GM10248 (cell line): ENCODE measurements around the gene ANKS3.

Experiments
- CTCF ChIA-PET: fragments of 300-600 bp; sonication (Branson Sonifier 250); formaldehyde crosslinking; extraction: SDS; loops from one replicate; lab custom pipeline; 2021; ENCODE audit warnings: antibody characterized with exemption; lab: Yijun Ruan, JAX
- POLR2A ChIA-PET: fragments of 350-650 bp; sonication (Branson Sonifier 250); formaldehyde crosslinking; extraction: SDS; loops from one replicate; lab custom pipeline; 2020; ENCODE audit warnings: antibody characterized with exemption; lab: Yijun Ruan, JAX
- DNase-seq: peaks from one replicate; pipeline ENCODE4 v3.0.0; 2012; ENCODE audit errors: extremely low spot score
- TF ChIP-seq, protein P1 (sequence below): IDR thresholded peaks from 2 replicates; pipeline ENCODE4 v1.5.1; 2012; ENCODE audit warnings: mild to moderate bottlenecking, low read depth; ENCODE audit errors: extremely low read depth, missing control alignments, control extremely low read depth

The ANKS3 gene

DNA sequence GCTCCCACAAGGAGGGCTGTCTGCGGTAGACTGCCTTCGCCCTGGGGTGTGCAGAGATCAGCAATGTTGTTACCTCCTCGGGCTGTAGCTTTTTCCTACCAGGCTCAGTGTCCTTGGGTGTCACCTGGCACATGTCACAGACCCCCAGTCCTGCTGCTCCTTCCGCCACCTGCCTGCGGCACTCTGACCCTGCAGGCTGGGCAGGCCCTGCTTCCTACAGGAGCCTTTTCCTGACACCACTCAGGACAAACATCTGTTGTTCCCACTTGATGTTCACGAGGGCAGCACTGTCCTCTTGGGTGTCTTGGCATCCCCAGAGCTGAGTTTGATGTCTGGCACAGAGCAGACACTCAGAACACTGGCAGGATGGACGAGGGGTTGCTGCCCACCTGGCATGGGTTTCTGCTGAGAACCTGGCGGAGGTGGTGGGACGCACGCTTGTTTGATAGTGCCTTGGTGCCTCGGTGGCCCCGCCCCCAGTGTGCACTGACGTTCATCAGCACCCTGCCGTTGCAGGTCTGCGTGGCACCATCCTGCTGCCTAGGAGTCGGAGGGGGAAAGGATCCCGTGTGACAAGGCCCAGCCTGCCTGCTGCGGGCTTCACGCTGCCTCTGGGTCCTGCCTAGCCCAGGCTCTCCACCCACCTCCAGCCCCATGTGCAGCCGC lies 67.4 kb downstream of the ANKS3 start:
- ChIA-PET POLR2A (no interaction called here), CTCF (no interaction called here)
- TF ChIP-seq, protein P1, sequence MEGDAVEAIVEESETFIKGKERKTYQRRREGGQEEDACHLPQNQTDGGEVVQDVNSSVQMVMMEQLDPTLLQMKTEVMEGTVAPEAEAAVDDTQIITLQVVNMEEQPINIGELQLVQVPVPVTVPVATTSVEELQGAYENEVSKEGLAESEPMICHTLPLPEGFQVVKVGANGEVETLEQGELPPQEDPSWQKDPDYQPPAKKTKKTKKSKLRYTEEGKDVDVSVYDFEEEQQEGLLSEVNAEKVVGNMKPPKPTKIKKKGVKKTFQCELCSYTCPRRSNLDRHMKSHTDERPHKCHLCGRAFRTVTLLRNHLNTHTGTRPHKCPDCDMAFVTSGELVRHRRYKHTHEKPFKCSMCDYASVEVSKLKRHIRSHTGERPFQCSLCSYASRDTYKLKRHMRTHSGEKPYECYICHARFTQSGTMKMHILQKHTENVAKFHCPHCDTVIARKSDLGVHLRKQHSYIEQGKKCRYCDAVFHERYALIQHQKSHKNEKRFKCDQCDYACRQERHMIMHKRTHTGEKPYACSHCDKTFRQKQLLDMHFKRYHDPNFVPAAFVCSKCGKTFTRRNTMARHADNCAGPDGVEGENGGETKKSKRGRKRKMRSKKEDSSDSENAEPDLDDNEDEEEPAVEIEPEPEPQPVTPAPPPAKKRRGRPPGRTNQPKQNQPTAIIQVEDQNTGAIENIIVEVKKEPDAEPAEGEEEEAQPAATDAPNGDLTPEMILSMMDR, result no peak
- no peak for DNase-seq

DNA sequence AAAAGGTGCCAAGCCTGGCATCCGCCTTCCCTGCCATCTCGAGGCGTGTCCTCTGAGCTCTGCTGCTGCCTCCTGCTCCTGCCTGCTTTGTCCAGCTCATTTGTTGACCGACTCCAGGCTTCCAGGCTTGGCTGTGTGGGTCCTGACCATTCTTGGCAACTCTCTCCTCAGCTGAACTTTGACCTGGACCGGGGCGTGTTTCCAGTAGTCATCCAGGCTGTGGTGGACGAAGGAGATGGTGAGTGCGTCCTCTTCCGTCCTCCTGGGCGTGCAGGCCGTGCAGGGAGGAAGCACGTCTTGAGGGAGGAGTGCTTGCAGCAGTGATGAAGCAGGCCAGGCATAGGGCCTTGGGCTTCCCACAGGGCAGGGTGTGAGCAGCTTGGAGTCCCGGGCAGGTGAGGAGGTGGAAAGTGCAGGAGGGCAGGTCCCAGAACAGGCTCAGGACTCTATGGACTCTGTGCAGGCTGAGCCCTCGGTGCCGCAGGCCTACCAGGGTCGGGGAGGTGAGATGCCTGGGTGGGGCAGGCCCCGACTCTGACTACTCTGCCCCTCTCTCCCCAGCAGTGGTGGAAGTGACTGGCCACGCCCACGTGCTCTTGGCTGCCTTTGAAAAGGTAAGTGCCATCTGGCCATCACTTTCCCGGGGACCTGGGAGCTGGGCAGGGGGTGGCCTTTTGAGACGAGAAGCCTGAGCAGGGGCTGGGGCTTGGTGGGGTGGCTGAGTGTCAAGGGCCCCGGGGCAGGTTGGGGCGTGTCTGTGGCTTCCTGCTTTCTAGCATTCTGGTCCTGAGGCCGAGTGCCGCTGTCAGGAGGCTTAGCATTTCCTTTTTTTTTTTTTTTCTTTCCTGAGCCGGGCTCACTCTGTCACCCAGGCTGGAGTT lies 69.3 kb downstream of the ANKS3 start:
- ChIA-PET CTCF (no interaction called here), POLR2A (no interaction called here)
- peak; percentile 65 for DNase-seq
- TF ChIP-seq, protein P1, result no peak

DNA sequence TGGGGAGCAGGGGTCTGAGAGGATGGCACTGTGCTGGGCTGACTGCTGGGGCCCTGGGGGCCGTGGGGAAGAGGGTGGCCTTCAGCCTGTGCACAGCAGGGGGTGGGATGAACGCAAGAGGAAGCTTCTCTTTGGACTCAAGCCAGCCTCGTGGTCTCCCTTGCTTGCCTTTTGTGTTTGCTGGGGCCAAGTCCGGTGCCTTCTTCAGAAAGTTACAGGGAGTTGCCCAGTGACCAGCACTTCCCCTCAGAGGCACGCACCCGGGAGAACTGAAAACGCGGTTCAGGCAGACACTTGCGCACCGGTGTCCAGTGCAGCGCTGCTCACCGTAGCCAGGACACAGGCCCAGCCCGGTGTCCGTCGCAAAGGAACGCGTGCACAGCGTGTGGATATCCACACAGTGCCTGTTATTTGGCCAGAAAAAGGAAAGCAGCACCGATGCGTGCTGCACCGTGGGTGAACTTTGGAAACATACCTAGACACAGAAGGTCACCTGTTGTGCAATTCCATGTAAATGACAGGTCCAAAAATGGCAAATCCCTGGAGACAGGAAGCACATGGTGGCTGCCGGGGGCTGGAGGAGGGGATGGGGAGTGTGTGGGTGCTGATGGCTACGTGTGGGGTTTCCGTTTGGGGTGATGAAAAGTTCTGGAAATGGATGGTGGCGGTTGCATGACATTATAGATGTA lies 70.2 kb downstream of the ANKS3 start:
- TF ChIP-seq, protein P1, result no peak
- ChIA-PET POLR2A (no interaction called here), CTCF (no interaction called here)
- no peak for DNase-seq

GRCh38 chr16:4663465-4663776 lies 70.7 kb downstream of the ANKS3 start:
- ChIA-PET POLR2A (no interaction called here), CTCF (no interaction called here)
- TF ChIP-seq, protein P1, result no peak
- no peak for DNase-seq

DNA sequence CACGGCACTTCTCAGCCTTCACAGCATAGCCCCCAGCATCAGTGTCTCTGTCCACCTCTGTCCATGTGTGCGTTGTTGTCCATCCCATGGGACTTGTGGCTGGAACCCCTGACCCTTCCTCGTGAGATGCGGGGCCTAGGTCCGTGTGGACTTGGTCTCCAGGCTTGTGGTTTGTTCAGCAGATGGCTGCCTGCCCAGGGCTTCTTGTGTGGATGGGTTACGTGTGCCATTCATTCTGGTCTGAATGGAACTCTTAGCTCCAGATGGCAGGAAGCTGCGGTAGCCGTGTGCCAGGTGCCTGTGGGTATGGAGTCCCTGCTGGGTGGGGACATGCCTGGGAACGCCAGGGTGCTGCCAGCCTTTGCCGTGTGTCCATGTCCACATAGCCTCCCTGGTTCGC lies 72.4 kb downstream of the ANKS3 start:
- DNase-seq, result no peak
- ChIA-PET POLR2A (no interaction called here), CTCF (interaction anchor here (0.7 to 1.4 kb wide), 3 partner anchors 10 to 295 kb away, joined by 3 to 4 read pairs (median 4); no protein-coding TSS in a partner anchor)
- TF ChIP-seq, protein P1, result no peak

DNA sequence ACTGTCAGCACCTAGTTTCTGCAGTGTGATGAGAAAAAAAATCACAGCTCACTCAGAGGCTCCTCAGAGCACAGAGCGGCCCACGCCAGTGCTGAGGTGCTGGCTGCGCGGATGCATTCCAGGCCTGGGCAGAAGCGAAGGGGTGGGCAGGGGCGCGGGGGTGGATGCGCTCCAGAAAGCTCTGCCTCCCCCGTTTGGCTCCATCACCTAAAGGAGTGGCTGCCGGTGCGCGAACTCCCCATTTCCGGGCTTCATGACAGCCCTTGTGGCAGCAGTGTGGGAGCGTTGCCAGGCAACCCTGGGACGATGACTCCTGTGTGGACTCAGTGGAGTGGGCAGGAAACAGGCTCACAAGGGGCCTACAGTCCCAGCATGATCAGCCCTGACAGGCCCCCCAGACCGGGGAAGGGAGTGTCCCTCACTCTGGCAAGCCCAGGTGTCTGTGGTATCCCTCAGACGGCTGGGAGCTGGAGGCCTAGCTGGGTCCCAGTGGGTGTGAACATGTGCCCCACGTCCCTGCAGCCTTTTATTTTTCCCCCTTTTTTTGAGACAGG lies 73.5 kb downstream of the ANKS3 start:
- TF ChIP-seq, protein P1, result no peak
- peak; percentile 85 for DNase-seq
- ChIA-PET CTCF (interaction anchor here (1.0 to 1.4 kb wide), 4 partner anchors 9 to 194 kb away, joined by 3 to 4 read pairs (median 4); no protein-coding TSS in a partner anchor), POLR2A (no interaction called here)
